Measurements from ENCODE around the gene ITGB1. TPM values are rescaled to one million over a fixed set of nuclear protein-coding genes. Genes with fewer than 3 reads are reported as not detected.

The ITGB1 gene
- total and polyA plus RNA-seq, 9 of the 15 experiments (the other 6 are each of a cell fraction or from before 2014, with no cell fraction given) = 40.2 to 194 (median 155) TPM

DNA sequence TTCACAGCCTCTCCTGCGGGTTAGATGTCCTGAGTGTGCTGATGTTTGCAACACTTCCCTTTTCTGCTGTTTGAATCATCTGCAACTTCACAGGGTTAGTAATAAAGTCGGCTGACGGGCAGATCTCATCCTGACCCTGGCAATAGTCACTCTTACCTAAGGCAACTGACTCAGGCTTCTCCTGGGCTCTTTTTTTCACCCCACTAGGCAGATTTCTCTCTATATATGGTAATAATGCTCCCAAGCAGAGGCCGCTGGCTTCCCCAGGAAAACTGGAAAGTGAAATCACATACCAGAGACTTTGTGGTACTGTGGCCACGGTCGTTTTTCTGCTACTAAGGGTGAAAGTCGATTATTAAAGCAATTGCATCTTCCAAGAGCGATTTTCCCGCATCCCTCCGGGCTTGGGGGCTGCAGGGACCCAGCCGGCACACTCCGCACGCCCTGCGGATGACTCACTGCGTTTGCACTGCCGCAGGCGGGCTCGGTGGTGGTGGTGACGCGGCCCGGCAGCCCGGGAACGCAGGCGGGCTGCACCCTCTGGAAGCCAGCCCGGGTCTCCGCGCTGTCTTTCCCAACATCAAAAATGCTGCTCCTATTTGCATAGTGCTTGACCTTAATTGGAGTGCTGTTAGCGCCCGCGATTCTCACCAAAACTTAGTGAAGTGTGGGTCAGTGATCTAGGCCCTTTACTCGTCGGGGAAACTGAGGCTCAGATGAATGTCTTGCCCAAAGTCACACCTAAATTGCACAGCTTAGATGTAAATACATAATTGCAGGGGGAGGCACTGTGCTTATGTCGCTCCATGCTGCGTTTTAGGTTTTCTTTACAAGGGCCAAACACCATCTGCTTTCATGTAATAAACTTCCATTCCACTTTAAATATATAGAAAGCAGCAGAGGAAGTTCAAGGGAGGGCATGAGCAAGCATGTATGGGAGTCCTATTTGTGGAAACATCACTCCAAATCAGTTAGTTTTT lies 47.6 kb upstream of the ITGB1 start:
- Histone ChIP-seq H3K4me3 (peak overlapping the region; percentile 34), H3K9me3 (replicated peaks; ENCODE audit: control insufficient read depth, insufficient read depth, low read depth, low read length) (no peaks in the 10 kb centered on the region), H3K36me3 (ENCODE audit: control insufficient read depth, insufficient read depth, low read length) (no peaks in the 10 kb centered on the region), H2AFZ (ENCODE audit: low read depth, low read length) (peak overlapping the region; percentile 85), H3K4me1 (replicated peaks in 1 of 2; ENCODE audit: control insufficient read depth in 2 of 2, insufficient read depth in 2 of 2, low read length in 2 of 2) (peaks cover 3 to 6% of the 10 kb centered on the region in 2 experiments; a peak in 3 of 5 replicates), H3K9ac (ENCODE audit: insufficient read depth in 1 of 2, low read depth in 2 of 2, low read length in 2 of 2) (peak overlapping the region; percentile 24 to 86; a peak in 3 of 4 replicates), H4K20me1 (replicated peaks; ENCODE audit: control insufficient read depth, insufficient read depth, low read length) (no peaks in the 10 kb centered on the region), H3K27me3 (ENCODE audit: control insufficient read depth in 2 of 2, insufficient read depth in 2 of 2, low read length in 2 of 2) (peaks cover 0 to 2% of the 10 kb centered on the region in 2 experiments; a peak in 1 of 5 replicates), H3K9me1 (ENCODE audit: control insufficient read depth, insufficient read depth, low read length) (no peaks in the 10 kb centered on the region), H3K27ac (ENCODE audit: extremely low read depth, low read depth, low read length) (peak overlapping the region; percentile 16; the same call in 1 of the 3 replicates), H3K4me2 (ENCODE audit: insufficient read depth, low read length) (peak overlapping the region; percentile 71), H3K79me2 (ENCODE audit: control insufficient read depth, insufficient read depth, low read length) (no peaks in the 10 kb centered on the region)
- CTCF ChIA-PET (ENCODE audit: low intra/inter-chr PET ratio) = interaction anchor here (3.8 kb wide), 1 partner anchor 209 kb away, joined by 52 read pairs; no protein-coding TSS in a partner anchor
- 9% methylated on average over 34 of the region's 34 CpGs for WGBS (ENCODE audit: insufficient coverage, low coverage, missing lambda C conversion rate)
- in situ Hi-C loops (cut with MboI) (loop anchor here (5.0 kb wide), 1 partner anchor 208 kb away; no protein-coding TSS in a partner anchor), intact Hi-C loops (cut with micrococcal nuclease) (loop anchor here (2.0 to 10.0 kb wide), 2 partner anchors 45 to 631 kb away; no protein-coding TSS in a partner anchor)
- POLR2A ChIA-PET = interaction anchor here (0.6 kb wide), 1 partner anchor 121 kb away, joined by 6 read pairs; no protein-coding TSS in a partner anchor
- peak; percentile 29 for FAIRE-seq
- DNase-seq (ENCODE audit: extremely low read depth in 1 of 4, low spot score in 3 of 4) = peak; percentile 26 to 63 (median 48)
- TSS peak; percentile 55 for BruUV-seq (replicated peaks)
- ATAC-seq = peak; percentile 92
- TF ChIP-seq SPI1 (IDR thresholded peaks at IDR 0.05; ENCODE audit: borderline replicate concordance, low read depth, low read length) (peak; percentile 98), MTF1 (CRISPR knock-in tag; IDR thresholded peaks at IDR 0.05; ENCODE audit: borderline replicate concordance) (no peak), MTA3 (IDR thresholded peaks at IDR 0.05; ENCODE audit: borderline replicate concordance) (no peak; the same call in 1 of the 2 replicates), SMARCC2 (IDR thresholded peaks at IDR 0.05; ENCODE audit: low read depth) (0 out of 2 replicates have a peak, but pooled peaks have one; percentile 27), KLF13 (tag; IDR thresholded peaks at IDR 0.05; ENCODE audit: borderline replicate concordance, low read depth) (no peak), PHB (CRISPR knock-in tag; IDR thresholded peaks at IDR 0.05) (no peak), ZNF24 (IDR thresholded peaks at IDR 0.05) (0 out of 2 replicates have a peak, but pooled peaks have one; percentile 18), MYC (IDR thresholded peaks at IDR 0.05; ENCODE audit: low read depth, low read length) (no peak), MYC (CRISPR knock-in tag; IDR thresholded peaks at IDR 0.05; ENCODE audit: borderline replicate concordance, low read depth) (no peak), TEAD2 (tag; IDR thresholded peaks at IDR 0.05) (no peak), BACH1 (tag; IDR thresholded peaks at IDR 0.05) (peak; percentile 39; the same call in 1 of the 2 replicates)
- TF ChIP-seq, protein P1, sequence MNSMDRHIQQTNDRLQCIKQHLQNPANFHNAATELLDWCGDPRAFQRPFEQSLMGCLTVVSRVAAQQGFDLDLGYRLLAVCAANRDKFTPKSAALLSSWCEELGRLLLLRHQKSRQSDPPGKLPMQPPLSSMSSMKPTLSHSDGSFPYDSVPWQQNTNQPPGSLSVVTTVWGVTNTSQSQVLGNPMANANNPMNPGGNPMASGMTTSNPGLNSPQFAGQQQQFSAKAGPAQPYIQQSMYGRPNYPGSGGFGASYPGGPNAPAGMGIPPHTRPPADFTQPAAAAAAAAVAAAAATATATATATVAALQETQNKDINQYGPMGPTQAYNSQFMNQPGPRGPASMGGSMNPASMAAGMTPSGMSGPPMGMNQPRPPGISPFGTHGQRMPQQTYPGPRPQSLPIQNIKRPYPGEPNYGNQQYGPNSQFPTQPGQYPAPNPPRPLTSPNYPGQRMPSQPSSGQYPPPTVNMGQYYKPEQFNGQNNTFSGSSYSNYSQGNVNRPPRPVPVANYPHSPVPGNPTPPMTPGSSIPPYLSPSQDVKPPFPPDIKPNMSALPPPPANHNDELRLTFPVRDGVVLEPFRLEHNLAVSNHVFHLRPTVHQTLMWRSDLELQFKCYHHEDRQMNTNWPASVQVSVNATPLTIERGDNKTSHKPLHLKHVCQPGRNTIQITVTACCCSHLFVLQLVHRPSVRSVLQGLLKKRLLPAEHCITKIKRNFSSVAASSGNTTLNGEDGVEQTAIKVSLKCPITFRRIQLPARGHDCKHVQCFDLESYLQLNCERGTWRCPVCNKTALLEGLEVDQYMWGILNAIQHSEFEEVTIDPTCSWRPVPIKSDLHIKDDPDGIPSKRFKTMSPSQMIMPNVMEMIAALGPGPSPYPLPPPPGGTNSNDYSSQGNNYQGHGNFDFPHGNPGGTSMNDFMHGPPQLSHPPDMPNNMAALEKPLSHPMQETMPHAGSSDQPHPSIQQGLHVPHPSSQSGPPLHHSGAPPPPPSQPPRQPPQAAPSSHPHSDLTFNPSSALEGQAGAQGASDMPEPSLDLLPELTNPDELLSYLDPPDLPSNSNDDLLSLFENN (IDR thresholded peaks at IDR 0.05; ENCODE audit: low read depth in 2 of 2, low read length in 2 of 2) = no peak
- TF ChIP-seq, protein P2, sequence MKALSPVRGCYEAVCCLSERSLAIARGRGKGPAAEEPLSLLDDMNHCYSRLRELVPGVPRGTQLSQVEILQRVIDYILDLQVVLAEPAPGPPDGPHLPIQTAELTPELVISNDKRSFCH (CRISPR knock-in tag; IDR thresholded peaks at IDR 0.05) = no peak
- TF ChIP-seq, protein P2 (tag; IDR thresholded peaks at IDR 0.05) = peak; percentile 17; the same call in 1 of the 2 replicates
